GM19324 (cell line): ENCODE measurements around the gene WASHC1.
"Not testable (repeated sequence)": the region's sequence is repeated elsewhere in the genome, so short reads cannot be mapped to it uniquely, and the experiment has no call there.

Experiments
- ATAC-seq: cut with Tn5 transposase; IDR thresholded peaks from one replicate; pipeline ENCODE4 v1.9.1; 2021; ENCODE audit warnings: mild to moderate bottlenecking, moderate library complexity; ENCODE audit not compliant: unreplicated experiment, low FRiP score

WASHC1 gene

GRCh38 chr9:16875-17274 lies 12.4 kb downstream of the WASHC1 start:
- ATAC-seq = not testable (repeated sequence)

- ATAC-seq = not testable (repeated sequence)
These were observed 15.0 kb downstream of the WASHC1 start for GRCh38 chr9:14129-14809.

GRCh38 chr9:11206-11605 lies 18.1 kb downstream of the WASHC1 start:
- ATAC-seq = not testable (repeated sequence)

- not testable (repeated sequence) for ATAC-seq
These were observed 18.6 kb downstream of the WASHC1 start for GRCh38 chr9:10653-11053.

- ATAC-seq = not testable (repeated sequence)
These were observed 19.0 kb downstream of the WASHC1 start for GRCh38 chr9:10207-10606.
